Umbilical cord (tissue), 2 donors: Measurements from ENCODE around the gene RIIAD1. TPM values are rescaled to one million over a fixed set of nuclear protein-coding genes. Genes with fewer than 3 reads are reported as not detected.
"Not testable (repeated sequence)": the region's sequence is repeated elsewhere in the genome, so short reads cannot be mapped to it uniquely, and the experiment has no call there.

Experiments
- DNase-seq: peaks from one replicate; pipeline ENCODE4 v3.0.0-alpha.2; 2015; ENCODE audit warnings: low spot score
- total RNA-seq: library from RNA; depleted of rRNA; stranded (reverse); fragments of >200 nt; gene quantifications from one replicate; pipeline ENCODE4 v1.2.3, GENCODE V29; 2014; ENCODE audit warnings: low replicate concordance; ENCODE audit not compliant: insufficient read depth

RIIAD1 gene
- total RNA-seq, 1 donor from 2014 or later = 4.1 TPM

GRCh38 chr1:151733126-151733525 is 11.8 kb downstream of the RIIAD1 start:
- no peak for DNase-seq

- DNase-seq = not testable (repeated sequence)
Measured at GRCh38 chr1:151733995-151734394, 12.7 kb downstream of the RIIAD1 start.

- DNase-seq = no peak
Measured at GRCh38 chr1:151737026-151737425, 15.7 kb downstream of the RIIAD1 start.

GRCh38 chr1:151737479-151737878 is 16.2 kb downstream of the RIIAD1 start:
- no peak for DNase-seq

GRCh38 chr1:151739590-151740355 is 18.5 kb downstream of the RIIAD1 start:
- DNase-seq = peak; percentile 72

DNA sequence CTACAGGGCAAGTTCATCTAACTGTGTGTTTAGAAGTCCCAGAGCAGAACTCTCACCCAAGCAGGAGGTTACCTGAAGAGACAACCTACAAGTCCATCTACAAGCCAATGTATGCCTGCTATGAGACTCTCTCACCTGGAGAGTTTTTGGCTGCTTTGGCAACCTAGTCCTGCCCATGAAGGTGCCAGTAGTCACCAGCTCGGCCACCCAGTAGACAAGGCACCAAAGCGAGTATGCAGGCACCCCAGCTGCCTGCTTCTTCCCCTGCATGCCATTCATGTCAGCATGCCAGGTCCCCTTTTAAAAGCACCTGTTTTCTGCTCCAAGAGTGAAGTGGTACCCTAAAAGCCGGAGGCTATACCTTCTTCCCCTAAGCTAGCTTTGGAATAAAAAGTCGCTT is 20.2 kb downstream of the RIIAD1 start:
- no peak for DNase-seq

GRCh38 chr1:151756291-151756690 is 35.0 kb downstream of the RIIAD1 start:
- no peak for DNase-seq

GRCh38 chr1:151759241-151759640 is 37.9 kb downstream of the RIIAD1 start:
- no peak for DNase-seq

GRCh38 chr1:151760597-151761385 is 39.5 kb downstream of the RIIAD1 start:
- DNase-seq = no peak

DNA sequence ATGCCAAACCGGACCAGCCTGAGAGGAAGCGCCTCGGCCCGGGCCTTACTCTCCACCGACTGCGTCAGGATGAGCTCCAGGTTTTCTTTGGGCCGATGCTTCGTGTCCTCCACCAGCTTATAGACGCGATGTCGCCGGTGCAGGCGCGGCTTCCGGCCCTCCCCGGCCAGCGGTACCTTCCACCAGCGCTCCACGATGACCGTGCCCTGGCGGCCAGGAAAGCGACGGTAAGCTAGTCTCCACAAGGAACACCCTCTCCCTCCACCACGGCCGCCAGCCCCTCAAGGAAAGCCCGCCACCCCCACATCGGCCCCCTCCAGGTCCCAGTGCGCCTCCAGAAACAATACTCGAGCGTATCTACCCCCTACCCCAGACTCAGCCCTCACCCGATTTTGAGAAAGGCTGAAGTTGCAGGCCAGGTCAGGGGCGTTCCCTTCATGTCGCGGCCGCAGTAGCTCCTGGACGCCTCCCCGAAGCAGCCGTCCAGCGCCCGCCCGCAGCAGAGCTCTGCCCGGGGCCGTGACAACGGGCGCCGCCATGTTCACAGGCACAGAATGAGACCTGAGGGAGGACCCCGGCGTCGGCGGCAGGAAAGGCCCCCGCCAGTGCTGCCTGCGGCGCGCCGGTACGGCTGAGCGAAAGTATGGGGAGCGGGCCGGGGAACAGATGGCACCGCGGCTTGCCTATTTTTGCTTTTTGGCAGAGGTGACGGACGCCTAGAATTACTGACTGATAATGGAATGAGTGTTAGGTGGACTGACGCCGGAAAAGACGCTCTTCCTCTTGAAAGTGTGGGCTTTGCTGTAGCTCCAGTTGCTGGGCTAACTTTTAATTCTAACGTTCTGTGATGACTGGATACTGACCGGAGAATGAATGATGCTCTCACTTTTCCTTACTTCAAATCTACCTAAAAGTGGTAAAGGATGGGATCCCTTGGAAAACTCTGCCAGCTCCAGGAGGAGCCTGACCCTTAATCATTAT is 41.9 kb downstream of the RIIAD1 start, which contains the start of gene MRPL9:
MRPL9 (minus strand) TSS at position 556 of the 981 bp plus-strand sequence; CDS start at position 539, 17 bp downstream.
- DNase-seq = peak; percentile 86

GRCh38 chr1:151763990-151764389 is 42.7 kb downstream of the RIIAD1 start:
- no peak for DNase-seq

GRCh38 chr1:151768351-151769066 is 47.2 kb downstream of the RIIAD1 start:
- peak; percentile 21 for DNase-seq

GRCh38 chr1:151769270-151769669 is 47.9 kb downstream of the RIIAD1 start:
- not testable (repeated sequence) for DNase-seq

DNA sequence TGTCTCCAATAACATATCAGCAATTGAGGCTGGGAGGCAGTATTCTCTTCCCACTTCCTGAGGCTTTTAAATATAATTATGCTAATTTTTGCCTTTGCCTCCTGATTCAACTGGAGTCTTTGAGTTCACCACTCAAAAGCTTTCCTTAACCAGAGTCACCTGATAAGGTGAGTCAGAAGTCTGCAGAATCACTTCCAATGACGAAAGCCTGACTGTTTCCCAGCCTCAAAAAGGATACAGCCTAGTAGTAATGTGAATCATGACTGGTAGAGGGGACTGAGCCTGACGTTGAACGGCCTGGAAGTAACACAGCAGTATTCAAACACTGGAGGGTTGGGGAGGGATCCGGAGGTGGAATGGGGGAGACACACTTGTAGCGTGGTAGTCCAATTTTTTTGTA is 52.4 kb downstream of the RIIAD1 start:
- no peak for DNase-seq

GRCh38 chr1:151774256-151774922 is 53.1 kb downstream of the RIIAD1 start:
- DNase-seq = no peak

DNA sequence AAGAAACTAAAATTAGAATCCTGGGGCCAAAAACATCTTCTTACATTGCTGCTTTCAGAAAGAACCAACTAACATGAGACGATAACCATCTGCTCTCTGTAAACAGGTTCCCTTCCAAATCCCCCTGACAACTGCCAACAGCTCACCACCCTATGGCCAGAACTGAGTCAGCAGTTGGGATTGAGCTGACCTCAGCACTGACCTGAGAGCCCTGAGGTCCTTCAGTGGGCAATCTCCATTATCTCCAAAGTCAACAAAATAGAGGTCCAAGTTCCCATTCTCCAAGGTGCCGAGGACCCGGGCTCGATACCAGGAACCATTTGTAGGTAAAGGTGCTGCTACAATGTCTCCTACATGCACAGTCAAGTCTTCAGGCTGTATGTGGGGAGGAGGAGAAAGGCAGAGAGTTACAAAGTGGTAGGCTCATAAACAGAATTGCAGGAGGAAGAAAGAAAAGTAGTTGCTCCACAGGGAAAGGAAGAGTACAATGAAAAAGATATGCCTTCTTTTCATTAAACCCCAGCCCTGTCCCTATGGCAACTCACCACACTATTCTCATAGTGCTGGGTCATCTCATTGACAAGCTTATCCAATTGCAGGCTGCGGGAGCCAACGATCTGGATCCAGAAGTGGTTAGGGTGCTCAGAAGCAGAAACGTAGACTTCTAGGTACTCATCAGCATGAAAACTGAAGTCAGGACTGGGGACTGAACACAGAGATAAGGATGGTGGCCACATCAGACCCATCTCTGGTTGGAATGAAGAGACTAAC is 54.8 kb downstream of the RIIAD1 start:
- no peak for DNase-seq

DNA sequence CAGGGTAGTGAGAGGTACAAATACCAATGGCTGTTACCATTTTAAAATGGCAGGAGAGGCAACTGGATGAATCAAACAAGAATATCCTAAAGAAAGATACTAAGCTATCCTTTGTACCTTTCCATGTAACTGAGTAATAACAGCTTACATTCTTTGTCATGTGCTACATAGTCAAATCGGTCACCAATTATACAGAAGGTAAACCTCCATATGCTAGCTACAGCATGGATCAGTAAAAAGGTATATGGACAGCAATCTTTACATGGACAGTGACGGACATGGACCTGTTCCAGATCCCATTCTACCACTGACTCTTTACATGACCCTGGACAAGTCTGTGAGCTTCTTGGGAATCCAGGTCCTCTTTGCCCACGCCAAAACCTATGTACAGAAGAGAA is 55.3 kb downstream of the RIIAD1 start:
- no peak for DNase-seq

DNA sequence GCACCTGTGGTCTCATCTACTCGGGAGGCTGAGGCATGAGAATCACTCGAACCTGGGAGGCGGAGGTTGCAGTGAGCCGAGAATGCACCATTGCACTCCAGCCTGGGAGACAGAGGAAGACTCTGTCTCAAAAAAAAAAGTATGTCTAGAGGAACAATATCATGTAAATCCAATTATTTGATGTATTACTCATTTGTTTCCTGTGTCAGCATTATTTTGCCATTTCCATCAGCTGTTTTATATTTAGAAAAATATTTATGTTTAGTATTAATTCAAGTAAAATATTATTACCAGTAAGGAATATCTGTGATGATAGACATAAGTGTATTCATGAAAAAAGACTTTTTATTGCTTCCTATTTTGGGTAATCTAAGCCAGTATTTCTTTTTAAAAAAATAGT is 56.0 kb downstream of the RIIAD1 start:
- no peak for DNase-seq
